ENCODE results near the gene ZDHHC22. TPM values are rescaled to one million over a fixed set of nuclear protein-coding genes. Genes with fewer than 3 reads are reported as not detected.

ZDHHC22 gene
- polyA plus RNA-seq, 3 donors, result not detected

- H3K4me2 ChIP-seq (replicated peaks; ENCODE audit: extremely low read depth, low read length, poor library complexity, severe bottlenecking), result no peak overlapping the region
- no peaks in the 10 kb centered on the region for H4K20me1 ChIP-seq (ENCODE audit: insufficient read depth, low read length)
- no peak for DNase-seq
- H3K36me3 Mint-ChIP-seq, result no peaks in the 10 kb centered on the region
- no peak overlapping the region for H2AFZ ChIP-seq (ENCODE audit: insufficient read depth, low read depth, low read length, poor library complexity, severe bottlenecking)
- peaks cover 28% of the 10 kb centered on the region for H3K4me1 Mint-ChIP-seq
- H3K27me3 Mint-ChIP-seq (ENCODE audit: low read depth in 3 of 3), result peaks cover 6 to 13% (median 6%) of the 10 kb centered on the region in 3 donors
- H3K4me1 ChIP-seq (ENCODE audit: control insufficient read depth in 1 of 2, insufficient read depth in 2 of 2, low read length in 2 of 2), result peaks cover 13 to 23% of the 10 kb centered on the region in 2 donors
- H3K9me3 Mint-ChIP-seq, result peaks cover 0 to 1% (median 0%) of the 10 kb centered on the region in 7 donors
- H3K27ac ChIP-seq (ENCODE audit: low read depth in 1 of 2, low read length in 2 of 2), result no peak overlapping the region
- TF ChIP-seq CTCF (IDR thresholded peaks at IDR 0.05), result no peak
- WGBS (ENCODE audit: insufficient coverage), result 100% methylated on average over 1 of the region's 4 CpGs
- no peak overlapping the region for H3K4me3 Mint-ChIP-seq
- intact Hi-C loops (cut with micrococcal nuclease), result no loop called here
- peaks cover 0 to 3% of the 10 kb centered on the region in 2 donors for H3K27me3 ChIP-seq (ENCODE audit: control insufficient read depth in 2 of 2, insufficient read depth in 2 of 2, low read length in 2 of 2)
- H3K4me3 ChIP-seq (replicated peaks in 1 of 3; ENCODE audit: low read depth in 2 of 3, low read length in 3 of 3), result no peak overlapping the region
- H3K36me3 ChIP-seq (replicated peaks in 1 of 2; ENCODE audit: control insufficient read depth in 1 of 2, insufficient read depth in 2 of 2, low read length in 2 of 2), result no peaks in the 10 kb centered on the region
- H3K27ac Mint-ChIP-seq, result no peak overlapping the region
- H3K79me2 ChIP-seq (ENCODE audit: insufficient read depth, low read length), result no peaks in the 10 kb centered on the region
- H3K9ac ChIP-seq (ENCODE audit: insufficient read depth, low read length, poor library complexity, severe bottlenecking), result no peak overlapping the region
- no peaks in the 10 kb centered on the region for H3K9me3 ChIP-seq (replicated peaks in 1 of 2; ENCODE audit: control insufficient read depth in 1 of 2, insufficient read depth in 1 of 2, low read length in 2 of 2)
Observed at GRCh38 chr14:77189479-77189878, 47.9 kb upstream of the ZDHHC22 start.

DNA sequence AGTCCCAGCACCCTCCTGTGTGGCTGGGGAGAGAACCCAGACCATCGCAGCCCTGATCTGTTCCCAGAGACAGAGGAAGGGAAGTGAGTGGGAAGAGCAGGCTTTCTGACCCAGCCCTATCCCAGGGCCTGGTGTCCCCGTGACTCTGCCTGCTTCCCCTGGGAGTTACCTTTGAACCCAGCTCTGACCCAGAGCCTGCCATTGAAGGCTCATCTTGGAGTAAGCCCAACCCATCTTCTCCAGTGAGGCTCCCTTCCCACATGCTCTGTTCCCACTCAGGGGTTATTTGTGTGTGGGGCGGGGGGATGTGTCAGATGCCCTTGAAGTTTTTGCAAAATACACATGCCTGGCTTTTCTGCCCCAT is 46.0 kb upstream of the ZDHHC22 start:
- Mint-ChIP-seq H3K9me3 (peaks cover 0 to 1% (median 0%) of the 10 kb centered on the region in 7 donors), H3K27ac (no peak overlapping the region), H3K36me3 (no peaks in the 10 kb centered on the region), H3K4me1 (peaks cover 38% of the 10 kb centered on the region), H3K4me3 (no peak overlapping the region), H3K27me3 (ENCODE audit: low read depth in 3 of 3) (peaks cover 9 to 20% (median 10%) of the 10 kb centered on the region in 3 donors)
- Histone ChIP-seq H3K9me3 (replicated peaks in 1 of 2; ENCODE audit: control insufficient read depth in 1 of 2, insufficient read depth in 1 of 2, low read length in 2 of 2) (no peaks in the 10 kb centered on the region), H3K79me2 (ENCODE audit: insufficient read depth, low read length) (no peaks in the 10 kb centered on the region), H2AFZ (ENCODE audit: insufficient read depth, low read depth, low read length, poor library complexity, severe bottlenecking) (no peak overlapping the region), H3K4me2 (replicated peaks; ENCODE audit: extremely low read depth, low read length, poor library complexity, severe bottlenecking) (no peak overlapping the region), H3K9ac (ENCODE audit: insufficient read depth, low read length, poor library complexity, severe bottlenecking) (no peak overlapping the region), H3K27me3 (ENCODE audit: control insufficient read depth in 2 of 2, insufficient read depth in 2 of 2, low read length in 2 of 2) (peaks cover 0 to 3% of the 10 kb centered on the region in 2 donors), H3K4me3 (replicated peaks in 1 of 3; ENCODE audit: low read depth in 2 of 3, low read length in 3 of 3) (no peak overlapping the region), H3K27ac (ENCODE audit: low read depth in 1 of 2, low read length in 2 of 2) (no peak overlapping the region), H3K36me3 (replicated peaks in 1 of 2; ENCODE audit: control insufficient read depth in 1 of 2, insufficient read depth in 2 of 2, low read length in 2 of 2) (no peaks in the 10 kb centered on the region), H4K20me1 (ENCODE audit: insufficient read depth, low read length) (no peaks in the 10 kb centered on the region), H3K4me1 (ENCODE audit: control insufficient read depth in 1 of 2, insufficient read depth in 2 of 2, low read length in 2 of 2) (peaks cover 27 to 35% of the 10 kb centered on the region in 2 donors)
- TF ChIP-seq CTCF (IDR thresholded peaks at IDR 0.05), result no peak
- 81% methylated on average over 2 of the region's 3 CpGs for WGBS (ENCODE audit: insufficient coverage)
- intact Hi-C loops (cut with micrococcal nuclease), result no loop called here
- DNase-seq, result no peak

All from CD14-positive monocyte (primary cell).